GM12874 (cell line): ENCODE measurements around the gene POLR2A.

Experiments
- TF ChIP-seq, protein P1 (sequence below): IDR thresholded peaks from 2 replicates; pipeline ENCODE4 v1.5.1; 2011; ENCODE audit warnings: low read depth, mild to moderate bottlenecking, control low read depth, low read length, moderate library complexity; ENCODE audit not compliant: insufficient read depth

The POLR2A gene

DNA sequence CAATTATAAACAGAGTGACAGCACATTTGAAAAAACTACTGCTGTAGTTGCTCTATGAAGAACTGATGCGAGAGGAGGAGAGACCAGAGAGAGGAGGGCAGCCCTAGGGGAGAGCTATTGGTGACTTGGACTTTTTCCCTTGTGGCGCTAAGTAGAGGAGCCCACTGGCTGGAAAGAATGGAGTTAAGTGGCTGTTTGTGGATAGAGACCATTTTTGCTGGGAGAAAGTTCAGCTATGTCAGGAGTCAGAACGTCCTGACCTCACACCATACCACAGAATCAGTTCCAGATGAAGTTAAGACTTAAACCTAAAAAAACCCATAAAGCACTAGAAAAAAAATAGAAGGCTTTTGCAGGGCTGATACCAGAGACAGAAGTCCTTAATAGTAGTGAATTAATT lies 2.0 kb downstream of the POLR2A start:
- TF ChIP-seq, protein P1, sequence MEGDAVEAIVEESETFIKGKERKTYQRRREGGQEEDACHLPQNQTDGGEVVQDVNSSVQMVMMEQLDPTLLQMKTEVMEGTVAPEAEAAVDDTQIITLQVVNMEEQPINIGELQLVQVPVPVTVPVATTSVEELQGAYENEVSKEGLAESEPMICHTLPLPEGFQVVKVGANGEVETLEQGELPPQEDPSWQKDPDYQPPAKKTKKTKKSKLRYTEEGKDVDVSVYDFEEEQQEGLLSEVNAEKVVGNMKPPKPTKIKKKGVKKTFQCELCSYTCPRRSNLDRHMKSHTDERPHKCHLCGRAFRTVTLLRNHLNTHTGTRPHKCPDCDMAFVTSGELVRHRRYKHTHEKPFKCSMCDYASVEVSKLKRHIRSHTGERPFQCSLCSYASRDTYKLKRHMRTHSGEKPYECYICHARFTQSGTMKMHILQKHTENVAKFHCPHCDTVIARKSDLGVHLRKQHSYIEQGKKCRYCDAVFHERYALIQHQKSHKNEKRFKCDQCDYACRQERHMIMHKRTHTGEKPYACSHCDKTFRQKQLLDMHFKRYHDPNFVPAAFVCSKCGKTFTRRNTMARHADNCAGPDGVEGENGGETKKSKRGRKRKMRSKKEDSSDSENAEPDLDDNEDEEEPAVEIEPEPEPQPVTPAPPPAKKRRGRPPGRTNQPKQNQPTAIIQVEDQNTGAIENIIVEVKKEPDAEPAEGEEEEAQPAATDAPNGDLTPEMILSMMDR: no peak

DNA sequence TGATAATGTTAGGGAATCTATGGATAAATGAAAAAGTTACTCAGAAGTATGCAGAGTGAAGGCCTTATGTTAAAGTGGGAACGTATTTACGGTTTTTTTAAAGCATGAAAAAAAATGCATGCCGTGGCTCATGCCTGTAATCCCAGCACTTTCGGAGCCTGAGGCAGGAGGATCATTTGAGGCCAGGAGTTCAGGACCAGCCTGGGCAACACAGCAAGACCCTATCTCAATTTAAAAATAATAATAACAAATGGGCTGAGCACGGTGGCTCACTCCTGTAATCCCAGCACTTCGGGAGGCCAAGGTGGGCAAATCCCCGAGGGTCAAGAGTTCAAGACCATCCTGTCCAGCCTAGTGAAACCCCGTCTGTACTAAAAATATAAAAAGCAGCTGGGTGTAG lies 6.0 kb downstream of the POLR2A start:
- TF ChIP-seq, protein P1: no peak

DNA sequence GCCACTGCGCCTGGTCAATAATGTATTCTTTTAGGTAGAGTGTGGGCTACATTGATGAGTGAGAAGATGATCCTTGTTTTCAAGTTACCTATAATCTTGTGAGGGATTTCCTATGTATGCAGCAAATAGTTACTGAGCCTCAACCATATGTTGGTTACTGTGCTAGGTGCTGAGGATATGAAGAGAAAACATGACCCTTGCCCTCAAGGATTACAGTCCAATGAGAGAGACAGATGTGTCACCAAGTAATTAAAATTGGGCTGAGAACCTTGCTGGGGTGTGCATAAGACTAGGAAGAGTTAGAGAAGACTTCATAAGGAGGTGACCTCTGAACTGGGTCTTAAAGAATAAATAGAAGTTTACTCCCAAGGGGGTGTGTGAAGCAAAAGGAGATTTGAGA lies 7.4 kb downstream of the POLR2A start:
- TF ChIP-seq, protein P1: no peak

DNA sequence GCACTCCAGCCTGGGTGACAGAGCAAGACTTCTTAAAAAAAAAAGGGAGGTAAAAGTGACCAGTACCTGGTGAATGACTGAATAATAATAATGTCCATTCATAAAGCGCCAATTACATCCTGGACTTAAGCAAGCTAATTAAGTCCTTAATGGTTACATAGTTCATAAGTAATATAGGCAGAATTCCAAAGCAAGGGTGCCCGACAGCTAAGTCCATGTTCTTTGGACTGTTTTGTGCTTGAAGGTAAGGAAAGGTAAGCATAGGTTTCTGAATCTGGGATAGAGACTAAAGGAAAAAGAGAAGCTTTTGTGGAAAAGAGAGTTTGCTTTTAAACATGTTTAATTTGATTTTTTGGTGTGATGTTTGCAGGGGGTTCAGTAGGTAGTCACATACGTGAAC lies 9.8 kb downstream of the POLR2A start:
- TF ChIP-seq, protein P1: no peak

DNA sequence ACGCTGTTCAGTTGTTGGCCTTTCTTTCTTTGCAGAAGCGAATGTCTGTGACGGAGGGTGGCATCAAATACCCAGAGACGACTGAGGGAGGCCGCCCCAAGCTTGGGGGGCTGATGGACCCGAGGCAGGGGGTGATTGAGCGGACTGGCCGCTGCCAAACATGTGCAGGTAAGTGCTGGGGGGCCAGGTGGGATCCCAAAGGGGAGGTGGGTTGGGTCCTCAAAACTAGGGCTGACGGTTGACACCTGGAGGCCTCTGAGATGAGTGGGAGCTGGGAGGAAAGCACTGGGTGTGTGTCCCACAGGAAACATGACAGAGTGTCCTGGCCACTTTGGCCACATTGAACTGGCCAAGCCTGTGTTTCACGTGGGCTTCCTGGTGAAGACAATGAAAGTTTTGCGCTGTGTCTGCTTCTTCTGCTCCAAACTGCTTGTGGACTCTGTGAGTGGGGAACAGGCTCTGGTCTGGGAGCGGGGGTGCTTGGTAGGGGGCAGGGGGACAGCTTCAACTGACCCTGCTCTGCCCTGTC lies 11.8 kb downstream of the POLR2A start:
- TF ChIP-seq, protein P1: no peak

DNA sequence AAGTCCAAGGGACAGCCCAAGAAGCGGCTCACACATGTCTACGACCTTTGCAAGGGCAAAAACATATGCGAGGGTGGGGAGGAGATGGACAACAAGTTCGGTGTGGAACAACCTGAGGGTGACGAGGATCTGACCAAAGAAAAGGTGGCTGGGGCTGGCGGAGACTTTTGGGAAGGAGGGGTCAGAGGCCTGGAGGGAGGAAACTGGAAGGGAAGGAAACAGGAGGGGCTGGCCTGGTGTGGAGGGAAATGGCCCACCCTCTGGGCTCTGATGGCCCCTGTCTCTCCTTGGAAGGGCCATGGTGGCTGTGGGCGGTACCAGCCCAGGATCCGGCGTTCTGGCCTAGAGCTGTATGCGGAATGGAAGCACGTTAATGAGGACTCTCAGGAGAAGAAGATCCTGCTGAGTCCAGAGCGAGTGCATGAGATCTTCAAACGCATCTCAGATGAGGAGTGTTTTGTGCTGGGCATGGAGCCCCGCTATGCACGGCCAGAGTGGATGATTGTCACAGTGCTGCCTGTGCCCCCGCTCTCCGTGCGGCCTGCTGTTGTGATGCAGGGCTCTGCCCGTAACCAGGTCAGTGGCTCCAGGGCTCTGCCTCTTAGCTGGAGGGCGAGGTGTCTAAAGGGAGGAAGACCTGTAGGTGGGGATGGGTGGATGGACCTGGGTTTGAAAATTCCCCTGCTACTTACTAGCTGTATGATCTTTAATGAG lies 12.5 kb downstream of the POLR2A start:
- TF ChIP-seq, protein P1: no peak

DNA sequence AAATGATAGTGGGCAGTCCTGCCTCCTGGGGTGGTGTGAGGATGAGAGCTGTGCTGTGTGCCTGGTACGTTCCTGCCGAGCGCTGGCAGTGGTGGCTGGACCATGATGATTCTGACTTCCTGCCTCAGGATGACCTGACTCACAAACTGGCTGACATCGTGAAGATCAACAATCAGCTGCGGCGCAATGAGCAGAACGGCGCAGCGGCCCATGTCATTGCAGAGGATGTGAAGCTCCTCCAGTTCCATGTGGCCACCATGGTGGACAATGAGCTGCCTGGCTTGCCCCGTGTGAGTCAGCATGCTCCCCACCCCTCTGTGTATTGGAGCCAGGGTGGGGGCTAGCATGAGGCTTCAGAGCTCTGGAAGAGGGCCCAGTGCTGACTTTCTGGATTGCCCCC lies 13.1 kb downstream of the POLR2A start:
- TF ChIP-seq, protein P1: no peak

DNA sequence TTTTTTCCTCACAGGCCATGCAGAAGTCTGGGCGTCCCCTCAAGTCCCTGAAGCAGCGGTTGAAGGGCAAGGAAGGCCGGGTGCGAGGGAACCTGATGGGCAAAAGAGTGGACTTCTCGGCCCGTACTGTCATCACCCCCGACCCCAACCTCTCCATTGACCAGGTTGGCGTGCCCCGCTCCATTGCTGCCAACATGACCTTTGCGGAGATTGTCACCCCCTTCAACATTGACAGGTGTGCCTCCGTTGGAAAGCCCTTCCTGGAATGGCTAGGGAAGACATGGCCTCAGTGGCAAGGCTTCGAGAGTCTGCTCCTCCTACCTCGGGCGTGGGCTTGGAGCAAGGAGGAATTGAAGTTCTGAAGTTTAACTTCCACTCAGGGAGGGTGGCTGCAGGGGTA lies 13.5 kb downstream of the POLR2A start:
- TF ChIP-seq, protein P1: no peak
